ENCODE measurements around the gene VPS37C. TPM values are rescaled to one million over a fixed set of nuclear protein-coding genes. Genes with fewer than 3 reads are reported as not detected.

VPS37C gene
- total and polyA plus RNA-seq, 9 donors, result 7.8 to 25.8 (median 19.7) TPM

DNA sequence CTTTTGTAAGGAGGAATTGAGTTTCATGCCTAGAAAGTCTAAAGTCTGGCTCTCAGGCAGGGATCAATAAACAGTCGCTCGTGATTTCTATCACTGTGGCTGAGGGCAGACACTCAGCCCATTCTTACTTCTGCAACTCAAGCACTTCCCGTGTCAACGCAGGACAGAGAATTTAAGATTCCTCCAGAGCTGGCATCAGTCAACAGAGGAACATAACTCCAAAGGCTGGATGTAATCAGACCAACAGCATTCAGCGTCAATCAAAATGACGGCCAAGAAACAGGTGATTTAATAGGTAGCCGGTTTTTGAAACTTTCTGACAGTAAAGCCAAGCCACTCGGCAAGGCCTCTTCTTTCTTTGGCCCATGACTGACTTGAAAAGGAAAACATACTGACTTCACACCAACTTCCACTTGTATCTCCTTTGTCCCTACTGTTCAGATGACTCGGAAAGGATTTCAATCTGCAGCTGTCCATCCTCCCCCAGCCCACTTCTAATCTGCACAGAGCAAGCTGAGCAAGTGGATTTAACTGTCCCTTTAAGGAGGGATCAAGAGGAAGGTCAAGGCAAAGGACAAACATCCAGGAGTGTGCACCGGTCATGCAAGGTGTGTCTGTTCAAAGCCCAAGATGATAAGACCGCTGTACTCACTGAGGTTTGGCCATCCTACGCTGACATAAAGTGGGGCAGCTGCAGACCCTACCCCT is 9.5 kb downstream of the VPS37C start:
- Histone ChIP-seq H3K4me3 (no peak overlapping the region), H3K27ac (no peak overlapping the region), H3K9me3 (no peaks in the 10 kb centered on the region), H3K27me3 (no peaks in the 10 kb centered on the region), H3K4me1 (ENCODE audit: insufficient read depth) (peaks cover 11% of the 10 kb centered on the region), H3K36me3 (no peaks in the 10 kb centered on the region)
- WGBS, 3 donors, result 79 to 87% (median 79%) methylated on average over 12 of the region's 12 CpGs
- intact Hi-C loops (cut with DNase I), result no loop called here
- TF ChIP-seq CTCF (IDR thresholded peaks at IDR 0.05) (no peak), EP300 (IDR thresholded peaks at IDR 0.05) (no peak), POLR2A (IDR thresholded peaks at IDR 0.05) (no peak)
- no peak for DNase-seq

DNA sequence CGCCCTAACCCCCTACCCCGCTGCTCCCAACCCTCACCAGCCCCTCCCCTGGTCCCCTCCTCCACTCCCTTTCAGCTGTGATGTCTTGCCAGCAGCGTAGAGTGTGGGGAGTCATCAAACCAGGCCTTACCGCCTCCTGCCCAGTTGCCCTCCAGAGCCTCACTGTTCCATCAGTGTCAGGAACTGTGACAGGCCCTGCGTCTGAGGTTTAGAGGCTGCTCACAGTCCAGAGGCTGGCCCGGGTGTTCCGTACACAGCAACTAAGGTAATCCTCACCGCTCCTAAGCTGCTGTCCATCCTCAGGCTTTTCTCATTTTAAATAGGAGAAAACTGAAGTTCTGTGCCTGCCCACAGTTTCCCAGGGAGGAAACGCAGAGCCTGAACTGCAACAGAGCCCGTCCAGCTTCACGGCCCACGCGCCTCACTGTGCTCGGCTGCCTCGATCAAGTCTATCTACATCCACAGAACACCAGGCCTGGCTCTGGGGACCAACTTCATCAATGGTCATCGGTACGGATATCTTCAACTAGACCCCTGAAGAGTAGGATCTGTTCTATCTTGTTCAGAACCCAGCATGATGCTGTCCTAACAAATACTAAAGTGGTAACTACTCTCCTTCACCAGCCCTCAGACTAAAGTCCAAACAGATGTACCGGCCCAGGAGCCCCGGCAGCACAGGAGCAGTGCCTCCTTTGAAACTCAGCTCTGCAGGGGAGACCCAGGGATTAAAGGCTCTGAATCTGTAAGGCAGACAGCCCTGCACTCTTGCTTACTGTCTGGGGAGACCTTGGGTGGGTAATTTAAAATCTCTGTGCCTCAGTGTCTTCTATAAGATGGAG is 10.3 kb downstream of the VPS37C start:
- H3K27me3 ChIP-seq, result no peaks in the 10 kb centered on the region
- WGBS, 3 donors, result 73 to 84% (median 75%) methylated on average over 19 of the region's 19 CpGs
- no peaks in the 10 kb centered on the region for H3K9me3 ChIP-seq
- DNase-seq, result no peak
- peaks cover 11% of the 10 kb centered on the region for H3K4me1 ChIP-seq (ENCODE audit: insufficient read depth)
- H3K27ac ChIP-seq, result no peak overlapping the region
- TF ChIP-seq CTCF (IDR thresholded peaks at IDR 0.05), result no peak
- no peak for TF ChIP-seq EP300 (IDR thresholded peaks at IDR 0.05)
- TF ChIP-seq POLR2A (IDR thresholded peaks at IDR 0.05), result no peak
- no peak overlapping the region for H3K4me3 ChIP-seq
- no peaks in the 10 kb centered on the region for H3K36me3 ChIP-seq
- intact Hi-C loops (cut with DNase I), result no loop called here

DNA sequence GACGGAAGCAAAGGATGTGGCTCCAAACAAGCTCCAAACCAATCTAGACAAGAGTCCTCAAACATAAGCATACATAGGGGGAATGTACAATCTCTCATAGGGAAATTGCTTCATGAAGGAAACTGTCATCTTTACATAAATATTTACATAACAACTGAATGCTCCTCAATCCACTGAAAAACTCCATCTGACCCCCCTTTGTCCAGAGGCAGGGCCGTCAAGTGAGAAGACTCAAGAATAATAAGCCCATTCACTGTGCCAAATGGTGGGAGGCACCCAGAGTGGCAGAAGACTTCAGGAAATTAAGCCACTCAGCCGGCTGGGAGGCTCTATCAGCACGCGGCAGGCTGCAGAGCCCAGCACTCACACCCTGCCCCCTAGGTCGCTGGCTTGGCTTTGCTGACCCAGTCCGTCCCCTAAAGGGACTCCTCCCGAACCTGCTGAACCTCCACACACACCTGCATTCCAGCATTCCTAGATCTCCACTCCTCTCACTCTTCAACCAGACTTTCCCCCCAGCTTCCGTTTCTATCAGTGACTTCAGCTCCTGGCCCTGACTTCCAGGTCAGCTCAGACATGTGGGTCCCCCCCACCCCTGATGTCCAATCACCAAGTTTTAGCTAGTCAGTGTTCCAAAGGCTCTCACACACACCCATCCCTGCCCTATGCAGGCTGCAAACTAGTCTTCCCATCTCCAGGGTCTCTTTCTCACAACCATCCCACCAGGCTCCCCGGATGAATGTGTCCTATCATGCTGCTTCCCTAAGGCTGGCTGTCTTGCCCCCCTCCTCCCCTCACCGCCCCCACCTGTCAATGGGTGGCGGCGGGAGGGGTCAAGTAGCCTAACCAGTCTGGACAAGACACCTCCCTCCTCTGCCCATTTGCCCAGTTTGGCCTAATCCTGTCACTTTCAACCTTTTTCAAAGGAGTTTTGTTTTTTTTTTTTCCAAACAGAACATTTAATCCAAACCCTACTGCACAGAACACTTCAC is 11.3 kb downstream of the VPS37C start:
- no peak for DNase-seq
- intact Hi-C loops (cut with DNase I), result no loop called here

More for the DNA sequence above, 11.3 kb downstream of the VPS37C start:
- TF ChIP-seq CTCF (IDR thresholded peaks at IDR 0.05) (no peak), POLR2A (IDR thresholded peaks at IDR 0.05) (no peak), EP300 (IDR thresholded peaks at IDR 0.05) (no peak)
- 45 to 50% (median 48%) methylated on average over 13 of the region's 13 CpGs for WGBS, 3 donors
- no peaks in the 10 kb centered on the region for H3K36me3 ChIP-seq
- no peaks in the 10 kb centered on the region for H3K9me3 ChIP-seq
- no peak overlapping the region for H3K27ac ChIP-seq
- no peaks in the 10 kb centered on the region for H3K27me3 ChIP-seq
- no peak overlapping the region for H3K4me3 ChIP-seq
- H3K4me1 ChIP-seq (ENCODE audit: insufficient read depth), result peaks cover 11% of the 10 kb centered on the region

Data from ovary (tissue), 9 donors.